PC-9 (cell line): Measurements from ENCODE around the gene STK32B. TPM values are rescaled to one million over a fixed set of nuclear protein-coding genes. Genes with fewer than 3 reads are reported as not detected.

Experiments
- BruUV-seq: library from RNA; stranded (reverse); fragments of 400-500 nt; replicated peaks from 2 replicates; lab custom pipeline; 2021; lab: Mats Ljungman, UMichigan
- CTCF ChIA-PET: fragments of 300-600 bp; sonication (Branson Sonifier 250); formaldehyde crosslinking; loops from one replicate; lab custom pipeline; 2022; ENCODE audit warnings: antibody characterized with exemption; lab: Charles Lee
- POLR2A ChIA-PET: fragments of 300-600 bp; sonication (Branson Sonifier 250); formaldehyde crosslinking; loops from one replicate; lab custom pipeline; 2022; ENCODE audit warnings: antibody characterized with exemption; ENCODE audit not compliant: unreplicated experiment; lab: Charles Lee
- DNase-seq, 2 experiments: peaks; one replicate each; pipeline versions ENCODE4 v3.0.0 to v3.0.0-alpha.2; 2015 to 2022; ENCODE audit warnings: mixed read lengths in 1 of 2
- H2AFZ ChIP-seq: fragments of 200-600 bp; sonication (generic); 2 replicates; pipeline ENCODE4 v1.8.1; 2017; ENCODE audit warnings: antibody characterized with exemption
- H3F3A ChIP-seq: fragments of 200-600 bp; sonication (generic); 2 replicates; pipeline ENCODE4 v1.8.1; 2017; ENCODE audit warnings: antibody characterized with exemption, mild to moderate bottlenecking, low read depth; ENCODE audit not compliant: insufficient read depth
- H3K27ac ChIP-seq: fragments of 200-600 bp; sonication (generic); 2 replicates; pipeline ENCODE4 v1.6.1; 2016; ENCODE audit warnings: mixed run types
- H3K27me3 ChIP-seq: fragments of 200-600 bp; sonication (generic); 2 replicates; pipeline ENCODE4 v1.6.1; 2016; ENCODE audit warnings: low read depth, mixed run types; ENCODE audit not compliant: insufficient read depth
- H3K36me3 ChIP-seq: fragments of 200-600 bp; sonication (generic); 2 replicates; pipeline ENCODE4 v1.6.1; 2016; ENCODE audit warnings: low read depth, mixed run types
- H3K4me1 ChIP-seq: fragments of 200-600 bp; sonication (generic); replicated peaks from 2 replicates; pipeline ENCODE4 v1.6.1; 2016; ENCODE audit warnings: mixed run types; ENCODE audit not compliant: insufficient read depth
- H3K4me2 ChIP-seq: fragments of 200-600 bp; sonication (generic); 2 replicates; pipeline ENCODE4 v1.6.1; 2017; ENCODE audit warnings: mixed run types
- H3K4me3 ChIP-seq: fragments of 200-600 bp; sonication (generic); 2 replicates; pipeline ENCODE4 v1.6.1; 2016; ENCODE audit warnings: mixed run types
- H3K79me2 ChIP-seq: fragments of 200-600 bp; sonication (generic); 2 replicates; pipeline ENCODE4 v1.6.1; 2017; ENCODE audit warnings: low read depth, mixed run types
- H3K9me2 ChIP-seq: fragments of 200-600 bp; sonication (generic); 2 replicates; pipeline ENCODE4 v1.8.1; 2017; ENCODE audit warnings: mild to moderate bottlenecking; ENCODE audit not compliant: insufficient read depth
- H3K9me3 ChIP-seq: fragments of 200-600 bp; sonication (generic); 2 replicates; pipeline ENCODE4 v1.8.1; 2016; ENCODE audit warnings: low read depth; ENCODE audit not compliant: insufficient read depth
- H4K20me1 ChIP-seq: fragments of 200-600 bp; sonication (generic); 2 replicates; pipeline ENCODE4 v1.8.1; 2017; ENCODE audit not compliant: insufficient read depth
- CTCF ChIP-seq: fragments of 200-600 bp; sonication (generic); conservative IDR thresholded peaks from 2 replicates; pipeline ENCODE4 v1.6.1; 2017; ENCODE audit warnings: mixed run types, antibody characterized with exemption, mild to moderate bottlenecking, moderate library complexity
- EZH2 ChIP-seq: fragments of 200-600 bp; sonication (generic); IDR thresholded peaks from 2 replicates; pipeline ENCODE4 v1.8.0; 2017; ENCODE audit warnings: antibody characterized with exemption, low read depth
- intact Hi-C: fragments of 100-400 bp; cut with micrococcal nuclease; formaldehyde crosslinking; loops from one replicate; pipeline ENCODE4 v1.10.0; 2022; ENCODE audit not compliant: unreplicated experiment
- total RNA-seq: library from RNA; stranded (reverse); gene quantifications from 2 replicates; pipeline ENCODE4 v1.2.3, GENCODE V29; 2021

The STK32B gene
- total RNA-seq, 1 experiment from 2014 or later = not detected

DNA sequence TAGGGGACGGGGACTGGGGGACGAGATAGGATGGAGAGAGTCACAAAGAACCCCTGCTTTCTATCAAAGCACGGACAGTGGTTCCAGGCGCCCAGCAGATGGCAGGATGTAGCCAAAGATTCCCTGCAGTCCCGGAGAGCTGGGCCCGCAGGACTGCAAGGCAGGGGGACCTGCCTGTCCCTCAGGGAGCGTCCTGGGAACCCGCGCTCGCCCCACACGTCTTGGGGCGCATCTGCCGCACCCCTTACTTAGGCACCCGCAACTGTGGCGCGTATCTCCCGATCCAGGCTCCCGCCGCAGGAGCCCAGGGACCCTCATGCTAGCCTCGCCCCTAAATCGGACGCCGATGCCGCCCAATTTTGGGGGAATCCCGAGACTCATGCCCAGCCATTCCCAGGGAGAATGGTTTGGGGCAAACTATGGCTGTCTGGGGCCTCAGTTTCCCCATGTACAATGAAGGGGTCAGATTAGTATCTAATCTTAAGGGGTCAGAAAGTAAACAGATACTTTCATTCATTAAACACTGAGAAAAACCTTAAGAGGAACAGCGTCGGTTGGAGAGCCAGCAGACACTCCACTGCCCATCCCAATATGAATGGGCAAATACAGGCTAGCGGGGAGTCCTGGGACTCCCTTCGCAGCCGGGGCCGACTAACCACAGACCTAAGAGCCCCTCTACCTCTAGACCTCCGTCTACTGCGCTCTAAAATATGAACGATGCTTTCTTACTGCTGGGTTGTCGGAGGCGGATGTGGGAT is 581 bp upstream of the STK32B start:
- Histone ChIP-seq H3K27me3 (peaks cover 23% of the 10 kb centered on the region), H3K9me2 (no peaks in the 10 kb centered on the region), H3F3A (no peaks in the 10 kb centered on the region), H3K4me2 (no peak overlapping the region), H3K9me3 (no peaks in the 10 kb centered on the region), H3K4me1 (no peaks in the 10 kb centered on the region), H3K36me3 (no peaks in the 10 kb centered on the region), H3K4me3 (no peak overlapping the region), H2AFZ (no peak overlapping the region), H3K79me2 (no peaks in the 10 kb centered on the region), H4K20me1 (no peaks in the 10 kb centered on the region), H3K27ac (no peak overlapping the region)
- DNase-seq = peak in 1 of 2 experiments; percentile 22
- TF ChIP-seq EZH2 (no peak), CTCF (peak; percentile 60)
- BruUV-seq = no TSS peak
- POLR2A ChIA-PET = no interaction called here
- CTCF ChIA-PET = interaction anchor here (0.6 kb wide), 1 partner anchor 12 kb away, joined by 3 read pairs; no protein-coding TSS in a partner anchor
- intact Hi-C loops = loop anchor here (5.0 kb wide), 1 partner anchor 762 kb away; no protein-coding TSS in a partner anchor

DNA sequence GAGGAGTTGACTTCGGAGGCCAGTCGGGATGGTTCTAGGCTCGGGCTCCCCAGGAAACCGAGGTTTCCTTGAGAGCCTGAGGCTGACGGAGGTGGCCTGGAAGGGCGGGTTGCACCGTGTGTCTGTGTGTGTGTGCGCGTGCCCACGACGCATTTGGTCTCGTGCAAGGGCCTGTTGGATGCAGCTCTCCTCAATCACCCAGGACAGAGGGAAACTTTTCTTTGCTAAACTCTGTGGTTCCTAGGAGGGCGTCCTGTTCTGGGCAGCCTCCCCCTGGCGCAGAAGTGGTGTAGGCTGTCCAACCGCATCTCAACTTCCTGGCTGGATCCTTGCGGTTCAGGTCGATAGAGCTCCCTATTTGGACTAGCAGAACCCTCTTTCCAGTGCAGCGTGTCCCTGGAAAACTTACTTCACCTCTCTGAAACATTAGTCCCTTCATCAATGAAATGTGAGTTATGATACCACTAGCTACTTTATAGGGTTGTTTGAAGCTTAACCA is 973 bp downstream of the STK32B start:
- no TSS peak for BruUV-seq
- H3K27me3 ChIP-seq = peaks cover 26% of the 10 kb centered on the region
- POLR2A ChIA-PET = no interaction called here
- no peaks in the 10 kb centered on the region for H3K36me3 ChIP-seq
- H3K9me2 ChIP-seq = no peaks in the 10 kb centered on the region
- H3K4me2 ChIP-seq = no peak overlapping the region
- intact Hi-C loops = loop anchor here (5.0 kb wide), 1 partner anchor 760 kb away; no protein-coding TSS in a partner anchor
- DNase-seq = no peak
- H4K20me1 ChIP-seq = no peaks in the 10 kb centered on the region
- CTCF ChIA-PET = interaction anchor here (0.6 kb wide), 1 partner anchor 800 kb away, joined by 11 read pairs; no protein-coding TSS in a partner anchor
- H3F3A ChIP-seq = no peaks in the 10 kb centered on the region
- H3K4me3 ChIP-seq = no peak overlapping the region
- no peak overlapping the region for H2AFZ ChIP-seq
- no peaks in the 10 kb centered on the region for H3K9me3 ChIP-seq
- no peak for TF ChIP-seq CTCF
- TF ChIP-seq EZH2 = no peak
- H3K79me2 ChIP-seq = no peaks in the 10 kb centered on the region
- no peak overlapping the region for H3K27ac ChIP-seq
- H3K4me1 ChIP-seq = no peaks in the 10 kb centered on the region

- ChIA-PET POLR2A (no interaction called here), CTCF (interaction anchor here (0.6 kb wide), 1 partner anchor 801 kb away, joined by 11 read pairs; no protein-coding TSS in a partner anchor)
- H3F3A ChIP-seq = no peaks in the 10 kb centered on the region
- no TSS peak for BruUV-seq
- no peak overlapping the region for H2AFZ ChIP-seq
- no peaks in the 10 kb centered on the region for H3K79me2 ChIP-seq
- no peaks in the 10 kb centered on the region for H3K9me2 ChIP-seq
- no peaks in the 10 kb centered on the region for H4K20me1 ChIP-seq
- H3K27me3 ChIP-seq = peaks cover 30% of the 10 kb centered on the region
- H3K4me3 ChIP-seq = no peak overlapping the region
- H3K4me2 ChIP-seq = no peak overlapping the region
- no peaks in the 10 kb centered on the region for H3K36me3 ChIP-seq
- intact Hi-C loops = loop anchor here (5.0 kb wide), 1 partner anchor 759 kb away; no protein-coding TSS in a partner anchor
- no peak for DNase-seq
- H3K9me3 ChIP-seq = no peaks in the 10 kb centered on the region
- H3K4me1 ChIP-seq = no peaks in the 10 kb centered on the region
- no peak overlapping the region for H3K27ac ChIP-seq
- no peak for TF ChIP-seq EZH2
- TF ChIP-seq CTCF = no peak
Measured at GRCh38 chr4:5052726-5053425, 1.6 kb downstream of the STK32B start.
